ENCODE results near the gene ZNF430. TPM values are rescaled to one million over a fixed set of nuclear protein-coding genes. Genes with fewer than 3 reads are reported as not detected.

The ZNF430 gene
- total RNA-seq, 2 donors from 2014 or later, result 1.7 to 2.6 TPM

GRCh38 chr19:21082011-21082975, 61.8 kb downstream of the ZNF430 start, which contains the start of gene ZNF714:
Gene ZNF714 (plus strand): TSS chr19:21082203. CDS start chr19:21098269, 16,066 bp downstream.
- no peaks in the 10 kb centered on the region for H3K36me3 ChIP-seq
- no peaks in the 10 kb centered on the region for H3K9me3 ChIP-seq
- H3K4me1 ChIP-seq, result no peaks in the 10 kb centered on the region
- no peaks in the 10 kb centered on the region for H3K27me3 ChIP-seq
- TF ChIP-seq CTCF (IDR thresholded peaks at IDR 0.05), result no peak
- peak within 1 kb of the TSS; percentile 43 to 56 for H3K27ac ChIP-seq
- peak; percentile 88 for DNase-seq (ENCODE audit: low spot score)
- peak within 1 kb of the TSS; percentile 45 to 62 for H3K4me3 ChIP-seq

GRCh38 chr19:21084343-21084742, 63.9 kb downstream of the ZNF430 start:
- Histone ChIP-seq H3K4me1 (no peaks in the 10 kb centered on the region), H3K9me3 (no peaks in the 10 kb centered on the region), H3K27ac (no peak overlapping the region), H3K4me3 (no peak overlapping the region), H3K36me3 (no peaks in the 10 kb centered on the region), H3K27me3 (no peaks in the 10 kb centered on the region)
- TF ChIP-seq CTCF (IDR thresholded peaks at IDR 0.05), result no peak
- DNase-seq (ENCODE audit: low spot score), result no peak

GRCh38 chr19:21087871-21088270, 67.4 kb downstream of the ZNF430 start:
- Histone ChIP-seq H3K9me3 (no peaks in the 10 kb centered on the region), H3K36me3 (no peaks in the 10 kb centered on the region), H3K27ac (no peak overlapping the region), H3K4me1 (no peaks in the 10 kb centered on the region), H3K4me3 (no peak overlapping the region), H3K27me3 (no peaks in the 10 kb centered on the region)
- TF ChIP-seq CTCF (IDR thresholded peaks at IDR 0.05), result no peak
- no peak for DNase-seq (ENCODE audit: low spot score)

- Histone ChIP-seq H3K27ac (no peak overlapping the region), H3K4me1 (no peaks in the 10 kb centered on the region), H3K9me3 (no peaks in the 10 kb centered on the region), H3K27me3 (no peaks in the 10 kb centered on the region), H3K36me3 (no peaks in the 10 kb centered on the region), H3K4me3 (no peak overlapping the region)
- TF ChIP-seq CTCF (IDR thresholded peaks at IDR 0.05), result no peak
- no peak for DNase-seq (ENCODE audit: low spot score)
Observed at GRCh38 chr19:21092109-21092508, 71.7 kb downstream of the ZNF430 start.

- H3K36me3 ChIP-seq, result no peaks in the 10 kb centered on the region
- DNase-seq (ENCODE audit: low spot score), result no peak
- H3K9me3 ChIP-seq, result no peaks in the 10 kb centered on the region
- no peak for TF ChIP-seq CTCF (IDR thresholded peaks at IDR 0.05)
- no peaks in the 10 kb centered on the region for H3K27me3 ChIP-seq
- no peak overlapping the region for H3K27ac ChIP-seq
- H3K4me3 ChIP-seq, result no peak overlapping the region
- no peaks in the 10 kb centered on the region for H3K4me1 ChIP-seq
Observed at GRCh38 chr19:21094347-21095025, 74.0 kb downstream of the ZNF430 start.
